Neutrophil (primary cell): Measurements from ENCODE around the gene CCDC81.
"Not testable (repeated sequence)": the region's sequence is repeated elsewhere in the genome, so short reads cannot be mapped to it uniquely, and the experiment has no call there.

Experiments used
- H3K27ac ChIP-seq: fragments of 200-600 bp; sonication (generic); 2 replicates; pipeline ENCODE4 v1.5.1; 2016; ENCODE audit warnings: mild to moderate bottlenecking, moderate library complexity
- H3K27me3 ChIP-seq: fragments of 200-600 bp; sonication (generic); 2 replicates; pipeline ENCODE4 v1.6.0; 2016; ENCODE audit warnings: mild to moderate bottlenecking
- H3K36me3 ChIP-seq: fragments of 200-600 bp; sonication (generic); 2 replicates; pipeline ENCODE4 v1.5.1; 2017
- H3K4me1 ChIP-seq, 2 experiments: fragments of 200-600 bp in 1 of 2; sonication (generic) in 1 of 2; 1 replicate in 1 of 2; 2 replicates in 1 of 2; pipeline versions ENCODE4 v1.5.1 to v1.6.1; 2013 to 2016; ENCODE audit warnings: low read depth in 1 of 2, low read length in 1 of 2, mild to moderate bottlenecking in 1 of 2, moderate library complexity in 1 of 2; ENCODE audit not compliant: control insufficient read depth in 1 of 2, insufficient read depth in 1 of 2
- H3K4me3 ChIP-seq, 2 experiments: fragments of 200-600 bp in 1 of 2; sonication (generic) in 1 of 2; 1 replicate in 1 of 2; 2 replicates in 1 of 2; pipeline ENCODE4 v1.5.1; 2013 to 2016; ENCODE audit warnings: low read depth in 1 of 2, low read length in 1 of 2, mild to moderate bottlenecking in 1 of 2, moderate library complexity in 1 of 2
- H3K9me3 ChIP-seq: fragments of 200-600 bp; sonication (generic); 2 replicates; pipeline ENCODE4 v1.5.1; 2016
- CTCF ChIP-seq: fragments of 200-600 bp; sonication (generic); IDR thresholded peaks from 2 replicates; pipeline ENCODE4 v1.5.1; 2016; ENCODE audit warnings: antibody characterized with exemption

Gene CCDC81

GRCh38 chr11:86374586-86374985 is at the start of gene CCDC81:
Gene CCDC81 (plus strand): TSS chr11:86374887. CDS start chr11:86375164, 277 bp downstream.
- H3K4me1 ChIP-seq = peaks cover 0 to 4% of the 10 kb centered on the region in 2 experiments
- no peak within 1 kb of the TSS for H3K4me3 ChIP-seq
- no peaks in the 10 kb centered on the region for H3K36me3 ChIP-seq
- no peaks in the 10 kb centered on the region for H3K9me3 ChIP-seq
- no peak for TF ChIP-seq CTCF
- H3K27ac ChIP-seq = no peak within 1 kb of the TSS
- H3K27me3 ChIP-seq = peaks cover 19% of the 10 kb centered on the region

- no peak overlapping the region for H3K4me3 ChIP-seq
- no peaks in the 10 kb centered on the region for H3K4me1 ChIP-seq
- H3K27me3 ChIP-seq = no peaks in the 10 kb centered on the region
- H3K36me3 ChIP-seq = peaks cover 23% of the 10 kb centered on the region
- H3K9me3 ChIP-seq = no peaks in the 10 kb centered on the region
- TF ChIP-seq CTCF = no peak
- no peak overlapping the region for H3K27ac ChIP-seq
These were observed 39.4 kb upstream of the CCDC81 start for GRCh38 chr11:86335131-86335767.

- Histone ChIP-seq H3K4me1 (no peaks in the 10 kb centered on the region), H3K27me3 (no peaks in the 10 kb centered on the region), H3K27ac (no peak overlapping the region), H3K9me3 (no peaks in the 10 kb centered on the region), H3K36me3 (peaks cover 23% of the 10 kb centered on the region), H3K4me3 (no peak overlapping the region)
- no peak for TF ChIP-seq CTCF
These were observed 37.5 kb upstream of the CCDC81 start for GRCh38 chr11:86337227-86337626.

- Histone ChIP-seq H3K9me3 (no peaks in the 10 kb centered on the region), H3K27ac (no peak overlapping the region), H3K4me3 (no peak overlapping the region), H3K27me3 (no peaks in the 10 kb centered on the region), H3K36me3 (peaks cover 33% of the 10 kb centered on the region), H3K4me1 (no peaks in the 10 kb centered on the region)
- TF ChIP-seq CTCF = no peak
These were observed 33.3 kb upstream of the CCDC81 start for GRCh38 chr11:86341382-86341781.

GRCh38 chr11:86346513-86346912 is 28.2 kb upstream of the CCDC81 start:
- no peak for TF ChIP-seq CTCF
- Histone ChIP-seq H3K36me3 (peaks cover 26% of the 10 kb centered on the region), H3K9me3 (no peaks in the 10 kb centered on the region)

GRCh38 chr11:86355256-86355655 is 19.4 kb upstream of the CCDC81 start:
- no peak overlapping the region for H3K27ac ChIP-seq
- TF ChIP-seq CTCF = no peak

More at GRCh38 chr11:86346513-86346912, 28.2 kb upstream of the CCDC81 start:
- no peak overlapping the region for H3K4me3 ChIP-seq
- H3K27ac ChIP-seq = no peak overlapping the region
- H3K27me3 ChIP-seq = no peaks in the 10 kb centered on the region
- no peaks in the 10 kb centered on the region for H3K4me1 ChIP-seq

GRCh38 chr11:86357412-86357811 is 17.3 kb upstream of the CCDC81 start:
- not testable (repeated sequence) for H3K9me3 ChIP-seq, H3K27ac ChIP-seq, H3K4me3 ChIP-seq, H3K4me1 ChIP-seq, H3K36me3 ChIP-seq, H3K27me3 ChIP-seq

More at GRCh38 chr11:86355256-86355655, 19.4 kb upstream of the CCDC81 start:
- H3K4me1 ChIP-seq = no peaks in the 10 kb centered on the region
- no peaks in the 10 kb centered on the region for H3K36me3 ChIP-seq
- H3K4me3 ChIP-seq = no peak overlapping the region
- H3K9me3 ChIP-seq = no peaks in the 10 kb centered on the region
- H3K27me3 ChIP-seq = no peaks in the 10 kb centered on the region
